Activated CD8-positive, alpha-beta T cell treated with anti-CD3 and anti-CD28 coated beads for 36 hours (primary cell): ENCODE data around the gene ZNF341. TPM values are rescaled to one million over a fixed set of nuclear protein-coding genes. Genes with fewer than 3 reads are reported as not detected.

Experiments used
- ATAC-seq: fragments of 200-7000 bp; cut with Tn5 transposase; one replicate; pipeline ENCODE4 v1.10.0; 2021; ENCODE audit warnings: mild to moderate bottlenecking, moderate library complexity
- CTCF ChIA-PET: fragments of 350-600 bp; sonication (Branson Sonifier 250); formaldehyde crosslinking; loops from one replicate; lab custom pipeline; 2021; ENCODE audit warnings: antibody characterized with exemption; lab: Charles Lee
- POLR2A ChIA-PET: fragments of 350-600 bp; sonication (Branson Sonifier 250); formaldehyde crosslinking; loops from one replicate; lab custom pipeline; 2021; ENCODE audit warnings: antibody characterized with exemption; lab: Charles Lee
- DNase-seq: peaks from one replicate; pipeline ENCODE4 v3.0.0-alpha.2; 2020
- H3K27ac Mint-ChIP-seq: one replicate; pipeline ENCODE4 v1.8.0; 2021; ENCODE audit warnings: mild to moderate bottlenecking, mixed read lengths
- H3K27me3 Mint-ChIP-seq: one replicate; pipeline ENCODE4 v1.8.0; 2021; ENCODE audit warnings: mixed read lengths
- H3K36me3 Mint-ChIP-seq: one replicate; pipeline ENCODE4 v1.8.0; 2021; ENCODE audit warnings: low read depth, mixed read lengths
- H3K4me1 Mint-ChIP-seq: one replicate; pipeline ENCODE4 v1.8.0; 2021; ENCODE audit warnings: low read depth, mixed read lengths
- H3K4me3 Mint-ChIP-seq: one replicate; pipeline ENCODE4 v1.8.0; 2021; ENCODE audit warnings: mild to moderate bottlenecking, moderate library complexity, mixed read lengths
- H3K9me3 Mint-ChIP-seq: one replicate; pipeline ENCODE4 v1.8.0; 2021; ENCODE audit warnings: mixed read lengths
- intact Hi-C: fragments of 100-400 bp; cut with micrococcal nuclease; formaldehyde crosslinking; loops from one replicate; pipeline ENCODE4 v1.10.0; 2022
- total RNA-seq, 2 experiments: library from RNA; stranded (reverse); gene quantifications; one replicate each; pipeline ENCODE4 v1.2.3, GENCODE V29; 2021
- TF ChIP-seq, protein P1 (sequence below): fragments of 200-600 bp; IDR thresholded peaks from one replicate; pipeline ENCODE4 v1.8.0; 2022; ENCODE audit warnings: antibody characterized with exemption, mild to moderate bottlenecking

Gene ZNF341
- total RNA-seq, 2 experiments from 2014 or later = 4.3 to 5.0 TPM

DNA sequence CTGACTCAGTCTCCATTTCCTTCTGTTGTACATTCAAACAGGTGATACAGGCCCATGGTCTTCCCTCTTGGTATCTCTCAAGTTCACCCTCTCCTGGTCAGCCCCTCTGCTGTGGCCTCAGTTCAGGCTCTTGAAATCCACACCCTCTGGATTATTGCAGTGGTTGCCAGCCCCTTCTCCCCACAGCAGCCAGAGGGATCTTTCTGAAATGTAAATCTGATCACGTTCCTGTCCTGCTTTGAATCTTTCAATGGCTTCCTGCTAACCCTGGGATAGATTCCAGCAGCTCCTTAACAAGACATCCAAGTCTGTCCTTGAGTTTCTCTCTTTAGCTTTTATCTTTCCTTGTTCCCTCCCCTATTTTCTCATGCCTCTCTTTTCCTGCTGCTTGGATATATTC is 101.5 kb downstream of the ZNF341 start:
- CTCF ChIA-PET = no interaction called here
- no peaks in the 10 kb centered on the region for H3K27me3 Mint-ChIP-seq
- peaks cover 53% of the 10 kb centered on the region for H3K4me1 Mint-ChIP-seq
- DNase-seq = no peak
- peaks cover 33% of the 10 kb centered on the region for H3K36me3 Mint-ChIP-seq
- H3K9me3 Mint-ChIP-seq = no peaks in the 10 kb centered on the region
- H3K4me3 Mint-ChIP-seq = no peak overlapping the region
- no peak overlapping the region for H3K27ac Mint-ChIP-seq
- intact Hi-C loops = no loop called here
- POLR2A ChIA-PET = no interaction called here
- ATAC-seq = no peak
- TF ChIP-seq, protein P1, sequence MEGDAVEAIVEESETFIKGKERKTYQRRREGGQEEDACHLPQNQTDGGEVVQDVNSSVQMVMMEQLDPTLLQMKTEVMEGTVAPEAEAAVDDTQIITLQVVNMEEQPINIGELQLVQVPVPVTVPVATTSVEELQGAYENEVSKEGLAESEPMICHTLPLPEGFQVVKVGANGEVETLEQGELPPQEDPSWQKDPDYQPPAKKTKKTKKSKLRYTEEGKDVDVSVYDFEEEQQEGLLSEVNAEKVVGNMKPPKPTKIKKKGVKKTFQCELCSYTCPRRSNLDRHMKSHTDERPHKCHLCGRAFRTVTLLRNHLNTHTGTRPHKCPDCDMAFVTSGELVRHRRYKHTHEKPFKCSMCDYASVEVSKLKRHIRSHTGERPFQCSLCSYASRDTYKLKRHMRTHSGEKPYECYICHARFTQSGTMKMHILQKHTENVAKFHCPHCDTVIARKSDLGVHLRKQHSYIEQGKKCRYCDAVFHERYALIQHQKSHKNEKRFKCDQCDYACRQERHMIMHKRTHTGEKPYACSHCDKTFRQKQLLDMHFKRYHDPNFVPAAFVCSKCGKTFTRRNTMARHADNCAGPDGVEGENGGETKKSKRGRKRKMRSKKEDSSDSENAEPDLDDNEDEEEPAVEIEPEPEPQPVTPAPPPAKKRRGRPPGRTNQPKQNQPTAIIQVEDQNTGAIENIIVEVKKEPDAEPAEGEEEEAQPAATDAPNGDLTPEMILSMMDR = no peak

DNA sequence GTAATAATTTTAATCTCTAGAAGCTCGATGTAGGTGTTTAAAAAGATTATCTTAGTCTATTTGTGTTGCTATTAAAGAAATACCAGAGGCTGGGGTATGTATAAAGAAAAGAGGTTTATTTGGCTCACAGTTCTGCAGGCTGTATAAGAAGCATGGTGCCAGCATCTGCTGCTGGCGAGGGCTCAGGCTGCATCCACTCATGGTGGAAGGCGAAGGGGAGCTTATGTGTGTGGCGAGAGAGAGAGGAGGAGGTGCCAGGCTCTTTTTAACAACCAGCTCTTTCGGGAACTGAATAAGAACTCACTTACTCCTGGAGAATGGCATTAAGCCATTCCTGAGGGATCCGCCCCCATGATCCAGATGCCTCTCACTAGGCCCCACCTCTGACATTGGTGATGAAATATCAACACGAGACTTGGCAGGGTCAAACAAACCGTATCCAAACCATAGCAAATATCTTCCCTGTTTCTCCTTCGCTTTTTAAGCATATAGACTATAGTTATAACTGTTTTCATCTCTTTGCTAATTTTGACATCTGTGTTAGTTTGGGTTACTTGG is 103.9 kb downstream of the ZNF341 start:
- TF ChIP-seq, protein P1 = no peak
- Mint-ChIP-seq H3K4me3 (no peak overlapping the region), H3K36me3 (peaks cover 28% of the 10 kb centered on the region), H3K9me3 (no peaks in the 10 kb centered on the region), H3K27ac (no peak overlapping the region), H3K27me3 (no peaks in the 10 kb centered on the region), H3K4me1 (peaks cover 50% of the 10 kb centered on the region)
- ATAC-seq (no peak), DNase-seq (no peak)
- POLR2A ChIA-PET = no interaction called here
- CTCF ChIA-PET = interaction anchor here (0.7 kb wide), 1 partner anchor 44 kb away, joined by 3 read pairs; no protein-coding TSS in a partner anchor
- intact Hi-C loops = no loop called here

DNA sequence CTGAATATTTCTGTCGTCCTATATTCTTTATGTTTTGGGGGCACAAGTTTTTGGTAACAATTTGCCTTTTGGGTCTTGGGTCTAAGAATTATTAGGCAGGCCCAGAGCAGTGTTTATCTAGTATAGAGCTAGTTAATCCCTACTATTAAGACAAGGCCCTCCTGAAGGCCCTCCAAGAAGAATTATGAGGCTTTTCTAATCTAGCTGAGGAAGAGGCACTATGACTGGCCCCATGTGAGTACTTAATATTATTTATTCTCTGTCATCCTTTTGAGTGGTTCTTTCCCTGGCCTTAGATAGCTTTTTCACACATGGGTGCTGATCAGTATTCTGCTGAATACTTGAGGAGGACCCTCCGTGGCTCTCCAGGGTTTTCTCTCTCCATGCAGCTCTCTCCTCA is 104.5 kb downstream of the ZNF341 start:
- DNase-seq (no peak), ATAC-seq (no peak)
- H3K9me3 Mint-ChIP-seq = no peaks in the 10 kb centered on the region
- intact Hi-C loops = no loop called here
- no peaks in the 10 kb centered on the region for H3K27me3 Mint-ChIP-seq
- peaks cover 28% of the 10 kb centered on the region for H3K36me3 Mint-ChIP-seq
- peaks cover 55% of the 10 kb centered on the region for H3K4me1 Mint-ChIP-seq
- no peak overlapping the region for H3K4me3 Mint-ChIP-seq
- POLR2A ChIA-PET = interaction anchor here (0.6 kb wide), 1 partner anchor 417 kb away, joined by 3 read pairs; no protein-coding TSS in a partner anchor
- CTCF ChIA-PET = interaction anchor here (0.7 to 1.5 kb wide), 3 partner anchors 11 to 79 kb away, joined by 3 to 4 read pairs (median 3); no protein-coding TSS in a partner anchor
- TF ChIP-seq, protein P1 = no peak
- H3K27ac Mint-ChIP-seq = no peak overlapping the region

DNA sequence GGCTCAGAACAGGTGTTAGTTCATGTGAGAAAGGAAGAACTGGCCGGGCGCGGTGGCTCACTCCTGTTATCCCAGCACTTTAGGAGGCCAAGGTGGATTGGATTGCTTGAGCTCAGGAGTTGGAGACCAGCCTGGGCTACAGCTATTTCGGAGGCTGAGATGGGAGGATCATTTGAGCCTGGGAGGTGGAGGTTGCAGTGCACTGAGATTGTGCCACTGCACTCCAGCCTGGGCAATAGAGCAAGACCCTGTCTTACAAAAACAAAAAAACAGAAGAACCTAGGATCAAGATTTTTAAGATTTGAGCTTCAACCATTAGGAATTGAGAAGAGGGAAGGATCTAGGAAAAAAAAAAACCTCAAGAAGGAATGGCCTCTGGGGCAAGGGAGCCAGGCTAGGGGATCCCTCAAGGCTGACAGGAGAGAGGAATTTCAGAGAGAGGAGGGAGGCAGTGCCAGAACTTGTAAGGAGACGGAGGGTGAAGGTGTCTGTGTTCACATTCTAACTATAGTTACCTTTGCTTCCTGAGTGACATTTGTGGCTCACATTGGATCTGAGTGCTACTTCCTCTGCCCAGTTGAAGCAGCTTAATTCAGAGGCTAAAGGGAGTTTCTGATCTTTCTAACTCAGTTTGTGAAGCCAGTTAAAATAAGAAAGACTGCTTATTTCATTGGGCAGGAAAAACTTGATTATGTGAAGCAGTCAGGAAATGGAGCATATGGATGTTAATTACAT is 105.5 kb downstream of the ZNF341 start:
- POLR2A ChIA-PET = interaction anchor here (0.7 kb wide), 1 partner anchor 26 kb away, joined by 3 read pairs; no protein-coding TSS in a partner anchor
- no peak overlapping the region for H3K4me3 Mint-ChIP-seq

More for the DNA sequence above, 105.5 kb downstream of the ZNF341 start:
- peaks cover 63% of the 10 kb centered on the region for H3K4me1 Mint-ChIP-seq
- intact Hi-C loops = no loop called here
- CTCF ChIA-PET = interaction anchor here (1.4 to 1.5 kb wide), 2 partner anchors 12 to 78 kb away, joined by 3 to 4 read pairs; no protein-coding TSS in a partner anchor
- no peaks in the 10 kb centered on the region for H3K27me3 Mint-ChIP-seq
- TF ChIP-seq, protein P1 = no peak
- H3K36me3 Mint-ChIP-seq = peaks cover 21% of the 10 kb centered on the region
- peak overlapping the region; percentile 68 for H3K27ac Mint-ChIP-seq
- DNase-seq (no peak), ATAC-seq (peak; percentile 39)
- no peaks in the 10 kb centered on the region for H3K9me3 Mint-ChIP-seq
